GM19328 (cell line): ENCODE data around the gene HOXC13.

Source experiments
- ATAC-seq: cut with Tn5 transposase; IDR thresholded peaks from one replicate; pipeline ENCODE4 v1.9.1; 2021; ENCODE audit warnings: mild to moderate bottlenecking, moderate library complexity; ENCODE audit not compliant: unreplicated experiment

Gene HOXC13

GRCh38 chr12:53994264-53995001 lies 55.8 kb downstream of the HOXC13 start:
- no peak for ATAC-seq

DNA sequence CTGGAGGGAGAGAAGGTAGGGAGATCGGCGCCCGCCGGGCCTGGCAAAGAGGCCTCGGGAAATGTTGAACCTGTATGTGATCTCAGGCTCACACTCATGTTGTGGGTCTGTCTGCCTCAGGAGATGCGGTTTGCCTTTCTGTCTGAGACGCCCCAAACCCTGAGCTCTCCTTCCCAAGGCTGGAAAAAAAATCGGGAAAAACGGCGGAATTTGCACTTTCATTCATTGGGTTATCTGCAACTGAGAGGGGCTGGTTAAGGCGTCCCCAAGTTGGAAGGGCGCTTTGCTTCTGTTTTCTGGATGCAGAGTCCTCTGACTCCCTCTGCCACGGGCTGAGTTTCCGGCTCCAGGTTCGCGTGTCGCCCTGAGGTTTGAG lies 56.4 kb downstream of the HOXC13 start:
- ATAC-seq, result no peak

GRCh38 chr12:53995378-53996239 lies 57.0 kb downstream of the HOXC13 start:
- ATAC-seq, result no peak
